GM18520 (cell line): ENCODE results near the gene RHPN2.

ENCODE experiments used
- ATAC-seq: cut with Tn5 transposase; IDR thresholded peaks from one replicate; pipeline ENCODE4 v1.9.1; 2021; ENCODE audit not compliant: unreplicated experiment

RHPN2 gene

DNA sequence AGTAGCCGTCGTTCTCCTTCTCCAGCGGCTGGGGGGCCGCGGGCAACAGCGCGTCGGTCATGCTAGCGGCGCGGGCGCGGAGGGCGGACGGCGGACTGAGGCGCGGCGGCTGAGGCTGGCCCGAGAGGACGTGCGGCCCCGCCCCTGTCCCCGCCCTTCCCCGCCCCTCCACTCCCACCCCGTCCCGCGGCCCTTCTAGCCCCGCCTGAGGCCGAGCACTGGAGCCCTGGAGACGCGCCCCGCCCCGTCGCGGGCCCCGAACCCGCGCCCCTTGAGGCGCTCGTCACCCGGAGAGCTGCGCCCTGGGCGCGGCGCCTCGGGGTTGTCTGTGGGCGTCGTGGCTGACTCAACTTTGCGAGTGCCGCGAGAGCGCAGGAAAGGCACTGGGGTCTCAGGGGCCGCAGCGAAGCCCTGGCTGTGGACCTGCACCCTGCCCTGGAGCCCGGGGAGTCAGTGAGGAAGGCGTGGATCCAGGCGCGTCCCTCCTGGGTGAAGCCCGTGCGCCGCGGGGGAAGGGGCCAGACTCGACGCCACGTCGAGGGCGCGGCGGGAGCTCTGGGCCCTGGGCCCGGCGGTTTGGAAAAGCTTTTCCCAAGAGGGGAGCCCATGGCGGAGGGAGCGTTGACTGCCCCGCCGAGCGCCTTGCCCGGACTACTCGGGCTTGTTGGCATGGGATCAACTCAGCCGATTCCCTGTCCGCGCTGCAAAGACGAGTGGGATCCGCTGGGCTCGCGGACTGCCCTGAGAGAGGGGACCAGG lies at the start of gene RHPN2:
RHPN2 (minus strand) TSS at position 97 of the 759 bp plus-strand sequence; CDS start at position 61, 36 bp downstream.
- no peak for ATAC-seq

DNA sequence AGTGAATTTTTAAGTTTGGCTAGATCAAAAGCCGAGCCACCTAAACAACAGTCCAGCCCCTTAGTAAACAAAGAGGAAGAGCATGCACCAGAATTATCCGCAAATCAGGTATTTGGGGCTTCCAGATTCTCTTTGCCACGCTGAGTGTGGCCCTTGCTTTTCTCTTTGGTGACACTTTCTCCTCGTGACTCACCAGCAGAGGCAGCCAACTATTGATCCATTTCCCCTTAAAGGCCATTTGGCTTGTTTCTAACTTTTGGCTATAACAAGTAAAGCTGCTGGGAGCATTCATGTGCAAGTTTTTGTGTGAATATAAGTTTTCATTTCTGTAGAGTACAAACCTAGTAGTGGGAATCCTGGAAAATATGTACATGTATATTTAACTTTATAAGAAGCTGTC lies 49.6 kb upstream of the RHPN2 start:
- no peak for ATAC-seq

DNA sequence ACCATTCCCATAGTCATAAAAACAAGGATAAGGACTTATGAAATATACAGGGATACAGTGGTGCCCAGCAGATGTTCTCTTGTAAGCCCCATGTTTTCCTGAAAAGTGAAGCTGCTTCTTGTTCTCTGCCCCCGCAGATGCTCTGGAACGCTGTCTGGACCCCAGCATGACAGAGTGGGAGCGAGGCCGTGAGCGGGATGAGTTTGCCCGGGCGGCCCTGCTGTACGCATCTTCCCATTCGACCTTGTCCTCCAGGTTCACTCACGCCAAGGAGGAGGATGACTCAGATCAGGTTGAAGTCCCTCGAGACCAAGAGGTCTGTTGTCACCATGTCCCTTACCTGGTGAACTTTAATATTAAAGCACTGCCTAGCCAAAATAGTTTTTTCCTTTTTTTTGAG lies 46.9 kb upstream of the RHPN2 start:
- ATAC-seq, result no peak

DNA sequence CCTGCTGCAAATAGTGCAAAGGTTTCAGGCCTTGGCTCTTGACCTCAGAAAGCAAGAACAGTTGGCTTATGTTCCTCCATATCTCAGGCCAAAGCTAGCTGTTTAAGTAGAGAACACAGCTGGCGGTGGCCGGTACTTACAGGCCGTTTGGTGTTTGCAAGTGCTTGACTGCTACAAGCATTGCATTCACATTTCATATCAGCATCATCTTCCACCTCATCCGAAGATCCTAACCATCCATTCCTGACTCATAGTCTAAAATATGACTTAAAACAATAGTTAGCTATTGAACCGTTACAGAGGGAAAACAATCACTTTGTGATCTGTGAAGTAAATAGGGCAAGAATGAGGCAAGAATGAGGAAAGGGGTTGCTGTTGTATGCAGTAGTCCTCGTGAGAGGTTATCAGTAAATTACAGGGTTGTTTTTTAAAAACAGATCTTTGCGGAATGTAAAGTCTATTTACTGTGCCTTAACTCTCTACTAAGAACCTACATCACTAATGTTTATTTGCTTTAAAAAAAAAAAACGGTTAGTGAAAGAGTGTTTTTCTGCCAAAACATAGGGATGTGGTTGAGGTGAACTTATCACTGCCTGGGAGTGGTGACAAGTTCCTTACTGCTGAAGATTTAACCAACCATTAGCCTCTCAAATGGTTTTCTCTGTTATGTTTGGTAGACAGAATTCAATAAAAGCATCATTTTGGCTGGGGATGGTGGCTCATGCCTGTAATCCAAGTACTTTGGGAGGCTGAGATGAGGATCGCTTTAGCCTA lies 45.6 kb upstream of the RHPN2 start:
- ATAC-seq, result no peak

DNA sequence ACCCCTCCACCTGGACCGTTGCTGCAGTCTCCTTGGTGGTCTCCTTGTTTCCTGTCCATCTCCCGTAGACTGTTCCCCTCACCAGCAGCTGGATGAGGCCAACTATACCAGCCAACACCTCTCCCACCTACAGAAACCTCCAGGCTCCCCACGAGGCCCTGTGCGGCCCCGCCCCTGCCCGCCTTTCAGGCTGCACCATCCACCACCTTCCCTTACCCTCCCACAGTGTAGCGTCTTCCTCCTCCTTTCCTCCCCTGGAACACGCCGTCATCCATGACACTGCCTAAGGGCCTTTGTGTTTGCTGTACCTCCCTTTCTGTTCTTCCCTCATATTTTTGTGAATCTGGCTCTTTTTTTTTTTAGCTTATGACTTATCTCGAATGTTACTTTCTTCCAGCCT lies 43.5 kb upstream of the RHPN2 start:
- ATAC-seq, result no peak

DNA sequence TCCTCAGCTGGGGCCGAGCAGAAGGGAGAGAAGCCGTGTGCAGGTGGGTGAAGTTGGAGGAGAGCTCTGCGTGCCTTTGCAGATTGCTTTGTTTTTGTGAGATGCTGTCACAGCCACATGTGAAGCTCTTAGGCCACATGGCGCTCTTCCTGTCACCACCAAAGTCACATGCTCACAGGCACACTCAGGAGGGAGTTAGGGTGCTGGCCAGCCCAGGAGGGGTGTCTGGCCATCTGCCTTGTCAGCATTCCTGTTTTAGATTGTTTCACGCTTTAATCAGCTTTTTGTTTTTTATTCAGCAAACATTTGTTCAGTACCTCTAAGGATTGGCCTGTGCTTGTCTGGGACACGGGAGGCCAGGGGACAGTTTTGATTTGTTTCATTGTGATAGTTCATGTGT lies 38.2 kb upstream of the RHPN2 start:
- no peak for ATAC-seq

DNA sequence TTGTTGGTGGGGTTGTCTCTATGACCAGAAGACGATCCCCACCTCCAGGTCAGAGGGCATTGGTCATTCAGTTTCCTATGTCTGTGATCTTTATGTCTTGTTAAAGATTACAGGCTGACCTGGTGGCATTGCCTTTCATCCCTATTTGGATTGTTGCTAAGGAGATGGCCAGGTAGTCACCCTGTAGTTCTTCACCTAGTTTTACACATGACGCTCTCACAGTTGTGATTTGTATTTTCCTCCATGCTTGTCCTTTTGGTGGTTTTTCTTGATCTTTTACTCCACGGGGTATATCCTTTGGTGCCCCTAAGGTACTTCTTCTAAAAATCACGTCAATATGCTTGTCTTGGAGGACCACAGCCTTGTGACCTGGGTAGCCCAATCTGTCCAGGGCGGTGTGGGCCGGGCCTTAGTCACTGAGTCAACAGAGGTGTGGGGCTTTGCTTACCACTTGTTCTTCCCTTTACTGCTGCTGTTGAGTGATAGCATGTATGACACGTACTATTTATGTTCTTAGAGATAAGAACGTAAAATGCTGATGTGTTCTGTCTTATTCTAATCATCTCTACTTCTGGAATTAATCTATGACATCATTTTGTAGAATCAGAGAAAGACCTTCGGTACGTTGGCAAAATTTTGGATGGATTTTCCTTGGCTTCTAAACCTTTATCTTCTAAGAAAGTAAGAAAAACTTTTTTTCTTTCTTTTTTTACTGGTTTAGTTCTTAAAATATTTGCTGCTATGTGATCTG lies 36.4 kb upstream of the RHPN2 start:
- no peak for ATAC-seq

DNA sequence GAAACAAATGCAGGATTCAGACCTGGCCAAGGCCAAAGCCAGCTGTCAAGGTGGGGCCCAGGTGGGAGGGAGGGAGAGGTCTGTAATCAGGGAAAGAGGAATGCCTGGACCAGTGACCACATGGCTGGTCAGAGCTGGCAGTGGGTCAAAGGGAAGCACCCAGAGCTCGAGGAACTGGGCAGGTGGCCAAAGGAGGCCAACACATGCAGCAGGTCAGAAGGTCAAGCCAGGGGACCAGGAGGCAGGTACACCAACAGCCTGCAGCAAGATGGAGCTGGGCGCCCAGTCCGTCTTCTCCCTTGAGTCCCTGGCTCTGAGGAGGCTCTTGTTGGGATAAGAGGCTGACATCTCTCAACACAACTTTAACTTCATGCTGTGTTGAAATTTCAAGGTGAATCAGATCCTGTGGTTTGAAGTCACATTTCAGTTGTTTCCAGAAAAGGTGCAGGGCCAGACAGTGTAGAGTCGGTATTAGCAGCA lies 33.4 kb upstream of the RHPN2 start:
- no peak for ATAC-seq

DNA sequence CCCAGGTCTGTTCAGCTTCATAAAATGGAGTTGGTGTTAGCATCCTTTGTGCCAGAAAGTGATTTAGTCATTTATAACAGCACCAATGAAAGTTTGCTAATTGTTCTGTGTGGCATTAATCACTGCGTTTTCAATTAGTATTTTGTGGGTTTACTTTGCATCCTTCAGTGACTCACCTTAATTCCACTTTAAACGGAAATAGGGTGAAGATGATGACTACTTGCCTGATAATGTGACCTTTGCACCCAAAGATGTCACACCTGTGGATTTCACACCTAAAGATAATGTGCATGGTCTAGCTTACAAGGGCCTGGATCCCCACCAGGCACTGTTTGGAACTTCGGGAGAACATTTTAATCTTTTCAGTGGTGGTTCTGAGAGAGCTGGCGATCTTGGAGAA lies 31.3 kb upstream of the RHPN2 start:
- ATAC-seq, result no peak

DNA sequence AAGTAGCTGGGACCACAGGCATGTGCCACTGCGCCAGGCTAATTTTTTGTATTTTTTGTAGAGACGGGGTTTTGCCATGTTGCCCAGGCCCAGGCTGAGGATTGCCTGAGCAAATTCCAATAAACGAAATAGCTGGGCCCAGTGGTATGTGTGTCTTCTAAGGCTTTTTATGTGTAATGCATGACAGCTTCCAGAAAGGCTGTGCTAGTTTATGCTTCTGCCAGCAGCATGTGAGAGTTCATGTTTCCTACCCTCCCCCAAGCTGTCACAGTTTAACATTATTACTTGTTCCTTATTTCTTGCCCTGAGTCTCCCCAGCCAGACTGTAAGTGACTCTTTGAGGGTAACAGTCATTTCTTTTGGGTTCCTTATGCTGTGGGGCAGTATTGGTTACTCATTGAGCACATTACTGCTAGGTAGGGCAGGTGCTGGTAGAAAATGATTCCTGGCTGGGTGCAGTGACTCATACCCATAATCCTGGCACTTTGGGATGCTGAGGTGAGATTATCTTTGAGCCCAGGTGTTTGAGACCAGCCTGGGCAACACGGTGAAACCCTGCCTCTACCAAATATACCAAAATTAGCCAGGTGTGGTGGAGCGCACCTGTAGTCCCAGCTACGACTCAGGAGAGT lies 29.9 kb upstream of the RHPN2 start:
- ATAC-seq, result no peak

DNA sequence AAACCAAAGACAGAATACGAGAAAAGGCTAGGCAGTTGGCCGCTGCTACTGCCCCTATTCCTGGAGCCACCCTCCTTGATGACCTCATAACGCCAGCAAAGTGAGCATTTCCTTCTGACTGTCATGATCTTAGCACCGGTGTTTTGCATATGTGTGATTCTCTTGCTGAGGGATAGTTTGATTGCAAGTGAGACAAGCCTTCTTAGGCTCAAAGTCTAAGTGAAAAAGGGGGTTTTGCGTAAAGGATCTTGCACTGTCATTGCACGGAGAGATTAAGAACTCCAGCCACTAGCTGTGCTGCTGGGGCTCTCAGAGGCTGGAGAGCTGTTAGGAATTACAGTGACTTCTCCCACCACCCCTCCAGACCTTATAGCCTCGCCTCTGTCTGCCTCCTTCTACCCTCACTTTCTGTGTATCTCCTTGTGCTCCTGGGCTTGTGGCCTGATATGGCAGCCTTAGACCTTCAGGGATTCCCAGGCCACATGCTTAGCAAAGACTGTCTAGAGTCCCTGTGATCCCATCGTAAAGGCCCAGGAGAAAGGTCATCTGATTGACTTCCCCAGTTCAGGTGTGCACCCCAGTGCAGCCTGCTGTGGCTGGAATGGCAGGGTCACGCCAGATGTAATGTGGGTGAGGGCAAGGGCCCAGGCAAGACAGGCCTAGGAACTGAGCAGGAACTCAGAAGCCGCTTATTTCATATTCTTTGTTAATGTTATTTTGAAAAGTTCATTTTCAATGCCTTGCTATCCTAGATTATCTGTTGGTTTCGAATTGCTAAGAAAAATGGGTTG lies 28.9 kb upstream of the RHPN2 start:
- ATAC-seq, result no peak

DNA sequence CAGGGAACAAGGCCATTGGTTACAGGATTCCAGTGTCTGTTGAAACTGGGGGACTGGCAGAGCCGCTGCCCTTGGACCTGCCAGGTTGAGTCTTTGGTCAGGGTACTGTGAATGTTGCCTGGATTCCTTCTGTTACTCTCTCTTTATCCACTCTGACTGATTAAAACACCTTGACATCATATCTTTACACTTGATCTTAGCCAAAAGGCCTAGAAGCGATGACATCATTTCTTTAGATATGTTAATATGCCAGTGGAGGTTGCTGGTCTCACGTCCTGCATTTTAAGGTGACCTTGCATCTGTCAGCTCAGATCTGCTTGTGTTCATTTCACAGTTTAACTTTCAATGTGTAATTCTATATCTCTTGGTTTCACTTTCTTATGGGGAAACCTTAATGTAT lies 25.5 kb upstream of the RHPN2 start:
- ATAC-seq, result no peak

DNA sequence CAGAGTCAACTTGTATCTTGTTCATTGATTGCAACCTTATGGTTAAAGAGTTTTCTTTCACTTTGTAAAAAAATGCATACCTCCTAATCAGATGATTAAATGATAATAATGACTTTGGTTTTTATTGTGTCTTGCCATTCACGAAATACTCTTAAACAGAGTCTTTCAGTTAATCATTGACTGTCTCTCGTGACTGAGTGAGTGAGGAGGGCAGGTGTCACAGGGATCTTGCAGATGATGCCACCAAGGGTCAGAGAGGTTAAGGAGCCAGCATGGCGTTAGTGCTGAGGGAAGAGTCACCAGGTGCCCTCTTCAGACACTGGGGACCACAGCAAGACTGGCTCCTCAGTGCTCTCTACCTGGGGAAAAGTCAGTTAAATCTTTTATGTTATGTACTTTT lies 24.3 kb upstream of the RHPN2 start:
- ATAC-seq, result no peak

DNA sequence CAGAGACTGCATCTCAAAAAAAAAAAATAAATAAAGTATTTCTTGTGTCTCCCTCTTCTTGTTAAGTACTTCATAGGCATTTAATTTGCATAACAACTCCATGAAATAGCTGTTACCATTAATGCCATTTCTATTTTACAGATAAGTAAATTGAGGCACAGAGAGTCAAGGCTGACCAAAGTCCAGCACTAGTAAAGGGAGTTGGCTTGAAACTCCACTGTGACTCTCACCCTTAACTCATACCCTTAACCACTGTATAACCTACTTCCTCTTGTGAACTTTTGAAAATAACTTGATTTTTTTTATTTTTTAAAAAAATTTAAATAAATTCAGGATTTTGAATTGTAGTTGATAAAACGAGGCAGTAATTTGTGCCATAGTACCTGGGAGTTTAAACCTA lies 22.3 kb upstream of the RHPN2 start:
- no peak for ATAC-seq

DNA sequence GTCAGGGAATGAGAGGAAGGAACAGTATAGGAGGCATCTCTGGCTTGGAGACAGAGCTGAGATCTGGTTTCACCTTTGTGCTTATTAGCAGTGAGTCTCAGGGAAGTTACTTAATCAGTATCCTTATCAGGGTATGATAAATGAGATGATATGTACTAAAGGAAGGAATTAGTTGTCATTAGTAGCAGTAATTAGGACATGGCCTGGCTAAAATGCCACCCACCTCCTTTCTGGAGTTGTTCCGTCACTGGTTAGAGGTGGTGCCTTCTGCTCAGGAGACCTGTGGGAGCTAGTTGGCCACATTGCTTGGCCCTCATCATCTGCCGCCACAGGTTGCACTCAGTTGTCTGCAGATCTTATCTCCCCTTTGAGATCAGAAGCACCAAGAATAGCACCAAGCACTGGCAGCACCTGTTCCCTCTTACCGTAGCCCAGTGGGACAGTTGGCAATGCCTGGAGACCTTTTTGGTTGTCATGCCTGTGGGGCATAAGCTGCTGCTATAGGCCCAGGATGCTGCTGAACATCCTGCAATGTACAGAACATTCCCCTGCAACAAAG lies 21.0 kb upstream of the RHPN2 start:
- no peak for ATAC-seq

DNA sequence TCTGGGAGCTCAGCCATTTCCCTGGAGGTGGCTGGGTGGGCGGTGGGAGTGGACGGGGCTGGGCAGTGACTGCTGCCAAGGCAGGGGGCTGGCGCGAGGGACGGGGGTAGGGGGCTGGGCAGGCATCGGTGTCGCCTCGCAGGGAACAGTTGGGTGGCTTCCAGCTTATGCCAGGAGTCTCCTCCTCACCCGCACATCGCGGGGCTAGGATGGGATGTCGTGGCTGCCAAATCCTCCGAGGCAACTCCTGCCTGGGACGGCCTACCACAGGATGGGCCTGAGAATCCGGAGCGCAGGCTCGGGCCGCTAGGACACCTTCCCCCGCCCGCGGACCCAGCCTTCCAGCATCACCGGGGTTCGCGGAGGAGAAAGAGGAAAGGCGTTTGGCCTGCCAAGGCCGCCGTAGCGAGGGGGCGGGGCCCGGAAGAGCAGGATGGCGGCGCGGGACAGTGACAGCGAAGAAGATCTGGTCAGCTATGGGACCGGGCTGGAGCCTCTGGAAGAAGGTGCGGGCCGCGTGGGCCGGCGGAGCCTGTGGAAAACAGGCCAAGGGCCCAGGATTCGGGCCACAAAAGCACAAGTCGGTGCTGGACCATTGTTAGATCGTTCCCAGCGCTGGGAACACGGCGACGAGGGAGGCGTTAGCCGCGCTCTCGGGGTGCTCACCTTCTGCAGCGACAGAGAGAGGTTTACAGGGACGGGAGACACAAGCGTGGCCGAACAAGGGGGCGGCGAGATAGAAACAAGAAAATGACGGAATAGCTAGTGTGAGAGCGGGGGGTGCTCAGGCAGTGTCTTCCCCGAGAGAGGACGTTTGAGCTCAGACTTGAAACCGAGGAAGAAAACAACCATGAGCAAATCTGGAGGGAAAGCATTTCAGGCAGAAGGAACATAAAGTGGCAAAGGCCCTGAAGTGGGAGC lies 16.3 kb upstream of the RHPN2 start, which contains the start of gene GPATCH1:
GPATCH1 (plus strand) TSS at position 421 of the 921 bp plus-strand sequence; CDS start at position 434, 13 bp downstream.
- peak; percentile 72 for ATAC-seq

DNA sequence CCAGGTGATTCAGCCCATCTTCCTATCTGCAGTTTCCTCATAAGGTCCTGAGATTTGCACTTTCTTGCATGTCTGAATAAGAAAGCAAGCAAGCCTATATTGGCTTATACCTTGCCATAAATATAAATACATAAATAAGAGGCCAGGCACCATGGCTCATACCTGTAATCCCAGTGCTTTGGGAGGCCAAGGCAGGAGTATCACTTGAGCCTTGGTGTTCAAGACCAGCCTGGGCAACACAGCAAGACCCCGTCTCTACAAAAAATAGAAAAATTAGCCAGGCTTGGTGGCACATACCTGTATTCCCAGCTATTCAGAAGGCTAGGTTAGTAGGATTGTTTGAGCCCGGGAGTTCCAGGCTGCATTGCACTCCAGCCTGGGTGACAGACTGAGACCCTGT lies 10.8 kb upstream of the RHPN2 start:
- no peak for ATAC-seq

DNA sequence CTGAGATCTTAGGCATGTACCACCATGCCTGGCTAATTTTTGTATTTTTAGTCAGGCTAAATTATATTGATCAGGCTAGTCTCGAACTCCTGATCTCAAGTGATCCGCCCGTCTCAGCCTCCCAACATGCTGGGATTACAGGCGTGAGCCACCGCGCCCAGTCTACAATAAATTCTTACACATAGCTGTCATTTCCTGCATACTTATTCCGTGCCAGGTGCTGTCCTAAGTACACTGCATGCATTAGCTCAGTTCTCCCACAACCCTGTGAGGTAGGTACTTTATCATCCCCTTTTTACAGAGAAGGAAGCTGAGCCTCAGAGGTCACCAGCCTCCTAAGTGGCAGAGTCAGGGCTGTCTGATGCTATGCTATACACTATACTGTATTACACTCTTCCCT lies 7.2 kb upstream of the RHPN2 start:
- ATAC-seq, result no peak

DNA sequence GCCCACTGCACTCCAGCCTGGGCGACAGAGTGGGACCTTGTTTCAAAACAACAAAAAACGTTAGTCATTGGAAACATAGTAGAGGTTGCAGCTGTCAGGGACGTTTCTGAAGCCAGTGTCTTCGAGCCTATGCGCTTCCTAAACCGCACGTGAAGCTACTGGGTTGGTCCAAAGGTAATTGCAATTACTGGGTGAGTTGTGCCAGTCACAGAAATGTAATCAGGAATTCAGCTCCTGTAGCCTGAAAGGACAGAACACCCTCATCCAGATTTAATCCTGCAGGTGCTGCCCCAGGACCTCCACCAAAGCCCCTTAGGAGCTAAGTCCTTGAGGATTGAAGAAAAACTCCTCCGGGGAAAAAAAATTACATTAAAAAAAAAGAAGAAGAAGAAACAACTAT lies 2.4 kb upstream of the RHPN2 start:
- no peak for ATAC-seq
